ENCODE data around the gene CSPG4. TPM values are rescaled to one million over a fixed set of nuclear protein-coding genes. Genes with fewer than 3 reads are reported as not detected.
"Not testable (repeated sequence)": the region's sequence is repeated elsewhere in the genome, so short reads cannot be mapped to it uniquely, and the experiment has no call there.

The CSPG4 gene
- total RNA-seq = 57.5 TPM

- peak; percentile 79 for ATAC-seq
- peak; percentile 82 for DNase-seq (ENCODE audit: low spot score)
- intact Hi-C loops (cut with DNase I) = no loop called here
Measured at GRCh38 chr15:75712668-75713337, at the start of gene CSPG4. Gene CSPG4, minus strand, starts transcription at chr15:75712848. Its CDS starts 93 bp downstream, at chr15:75712755.

GRCh38 chr15:75762357-75762718, 49.7 kb upstream of the CSPG4 start:
- intact Hi-C loops (cut with DNase I); ATAC-seq; DNase-seq (ENCODE audit: low spot score): not testable (repeated sequence)

DNA sequence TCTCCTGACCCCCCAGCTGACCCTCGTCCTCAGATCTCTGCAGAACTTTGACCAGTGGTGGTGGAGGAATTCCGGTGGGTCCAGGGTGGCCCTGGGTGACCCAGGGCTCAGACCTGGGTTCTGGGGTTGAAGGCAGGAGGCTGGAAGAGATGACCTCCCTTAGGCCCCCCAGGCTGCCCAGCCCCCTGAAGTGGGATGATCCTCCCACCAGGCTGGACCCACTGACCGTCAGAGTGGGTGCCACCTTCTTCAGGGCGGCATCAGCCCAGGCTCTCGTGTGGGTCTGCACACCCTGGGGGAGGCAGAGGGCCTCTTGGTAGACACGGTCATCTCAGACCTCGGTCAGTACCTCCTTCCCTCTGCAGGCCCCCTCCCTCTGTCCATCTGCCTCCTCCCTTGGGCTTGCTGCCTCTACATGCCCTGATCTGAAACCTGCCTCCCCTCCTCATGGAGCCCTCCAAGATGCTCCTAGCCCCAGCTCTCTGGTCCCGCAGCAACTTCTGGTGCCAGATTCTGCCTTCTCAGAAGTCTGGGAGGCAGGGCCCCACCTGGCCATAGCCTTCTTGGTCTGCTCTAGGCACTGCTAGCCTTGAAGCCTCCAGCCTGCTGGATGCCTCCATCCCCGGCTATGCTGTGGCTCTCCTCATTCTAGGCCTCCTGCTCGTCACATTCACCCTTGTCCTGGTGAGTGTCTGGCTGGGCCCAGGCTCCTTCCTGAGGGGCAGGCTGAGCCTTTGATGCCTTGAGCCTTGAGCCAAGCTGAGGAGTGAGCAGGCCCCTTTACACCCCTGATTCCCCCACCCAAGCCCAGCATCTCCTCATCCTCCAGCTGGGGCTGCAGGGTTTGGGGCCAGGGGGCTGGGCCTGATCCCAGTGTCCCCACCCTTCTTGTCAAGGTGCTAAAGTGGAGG, 49.1 kb upstream of the CSPG4 start:
- intact Hi-C loops (cut with DNase I) = no loop called here
- ATAC-seq (no peak), DNase-seq (ENCODE audit: low spot score) (no peak)

DNA sequence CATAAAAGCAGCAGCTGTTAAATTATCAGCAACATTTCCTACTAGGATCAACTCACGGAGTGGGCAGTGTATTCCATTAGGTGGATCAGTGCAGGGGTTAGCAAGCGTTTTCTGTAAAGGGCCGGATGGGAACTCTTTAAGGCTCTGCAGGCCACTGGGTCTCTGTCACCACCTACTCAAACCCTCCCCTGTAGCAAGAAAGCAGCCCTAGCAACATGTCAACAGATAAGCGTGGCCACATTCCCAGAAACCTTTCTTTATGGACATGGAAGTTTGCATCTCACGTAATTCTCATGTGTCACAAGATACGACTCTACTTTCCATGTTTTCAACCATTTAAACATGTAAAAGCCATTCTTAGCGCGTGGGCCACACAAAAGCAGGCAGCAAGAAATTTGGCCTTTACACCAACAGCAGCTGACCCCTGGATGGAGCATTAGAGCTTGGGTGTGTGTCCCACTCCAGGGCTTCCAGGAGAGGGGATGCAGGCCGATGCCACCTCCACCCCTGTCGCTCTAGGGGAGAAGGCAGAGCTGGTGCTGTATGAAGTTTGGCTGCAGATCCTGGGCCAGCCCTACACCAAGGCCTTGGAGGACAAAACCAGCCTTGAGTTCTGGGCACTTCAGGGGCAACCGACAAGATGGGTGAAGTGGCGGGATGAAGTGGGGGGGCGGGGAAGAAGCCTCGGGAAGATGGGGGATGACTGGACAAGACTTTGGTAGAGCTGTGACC, 48.2 kb upstream of the CSPG4 start:
- ATAC-seq = no peak
- DNase-seq (ENCODE audit: low spot score) = no peak
- intact Hi-C loops (cut with DNase I) = no loop called here

GRCh38 chr15:75760131-75760520, 47.5 kb upstream of the CSPG4 start:
- DNase-seq (ENCODE audit: low spot score); ATAC-seq; intact Hi-C loops (cut with DNase I): not testable (repeated sequence)

DNA sequence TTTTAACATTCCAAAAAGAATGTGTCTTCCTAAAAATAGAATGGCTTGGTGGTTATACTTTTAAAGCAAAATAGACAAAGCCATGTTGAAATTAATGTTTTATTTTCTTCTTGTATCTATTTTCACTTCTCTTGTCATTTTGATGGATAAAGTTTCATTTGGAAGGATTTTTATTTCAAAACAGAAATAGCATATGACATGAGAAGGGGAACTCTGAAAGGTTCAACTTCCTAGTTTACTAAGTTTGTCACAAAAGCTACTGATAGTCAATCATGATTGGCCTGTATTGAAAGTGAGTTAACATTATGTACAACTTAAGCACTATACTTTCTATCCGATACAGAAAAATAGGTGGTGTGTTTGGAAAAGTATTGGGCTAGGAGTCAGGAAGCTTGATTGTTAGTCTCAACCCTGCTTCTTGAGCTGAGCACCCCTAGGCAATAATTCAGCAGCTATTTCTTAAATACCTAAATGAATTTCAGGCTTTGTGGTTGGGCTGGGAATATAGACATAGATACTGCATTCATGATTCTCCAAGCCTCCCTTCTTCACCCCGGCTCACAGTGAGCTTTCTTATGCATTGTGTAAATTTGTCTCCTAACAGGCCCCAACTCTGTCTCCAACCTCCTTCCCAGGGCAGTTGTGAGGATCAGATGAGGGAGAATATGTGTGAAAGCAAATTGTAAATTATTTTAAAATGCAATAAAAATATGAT, 46.9 kb upstream of the CSPG4 start:
- DNase-seq (ENCODE audit: low spot score) (no peak), ATAC-seq (no peak)
- intact Hi-C loops (cut with DNase I) = no loop called here

- intact Hi-C loops (cut with DNase I) = no loop called here
- peak; percentile 98 for ATAC-seq
- peak; percentile 92 for DNase-seq (ENCODE audit: low spot score)
Measured at GRCh38 chr15:75758071-75758872, 45.6 kb upstream of the CSPG4 start.

DNA sequence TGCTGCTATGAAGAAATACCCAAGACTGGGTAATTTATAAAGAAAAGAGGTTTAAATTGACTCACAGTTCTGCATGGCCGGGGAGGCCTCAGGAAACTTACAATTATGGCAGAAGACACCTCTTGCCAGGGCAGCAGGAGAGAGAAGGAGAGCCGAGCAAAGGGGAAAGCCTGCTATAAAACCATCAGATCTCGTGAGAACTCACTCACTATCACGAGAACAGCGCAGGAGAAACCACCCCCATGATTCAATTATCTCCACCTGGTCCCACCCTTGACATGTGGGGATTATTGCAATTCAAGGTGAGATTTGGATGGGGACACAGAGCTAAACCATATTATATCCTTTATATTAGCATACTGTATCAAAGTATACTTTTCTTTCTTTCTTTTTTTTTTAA, 42.2 kb upstream of the CSPG4 start:
- DNase-seq (ENCODE audit: low spot score); ATAC-seq; intact Hi-C loops (cut with DNase I): not testable (repeated sequence)

- intact Hi-C loops (cut with DNase I) = no loop called here
- DNase-seq (ENCODE audit: low spot score) (no peak), ATAC-seq (no peak)
Measured at GRCh38 chr15:75753145-75753544, 40.5 kb upstream of the CSPG4 start.

GRCh38 chr15:75751891-75752290, 39.2 kb upstream of the CSPG4 start:
- DNase-seq (ENCODE audit: low spot score) (no peak), ATAC-seq (no peak)
- intact Hi-C loops (cut with DNase I) = no loop called here

- DNase-seq (ENCODE audit: low spot score) (no peak), ATAC-seq (no peak)
- intact Hi-C loops (cut with DNase I) = no loop called here
Measured at GRCh38 chr15:75751116-75751875, 38.6 kb upstream of the CSPG4 start.

- DNase-seq (ENCODE audit: low spot score) (no peak), ATAC-seq (no peak)
- intact Hi-C loops (cut with DNase I) = no loop called here
Measured at GRCh38 chr15:75750261-75751050, 37.8 kb upstream of the CSPG4 start.

GRCh38 chr15:75749820-75750219, 37.2 kb upstream of the CSPG4 start:
- intact Hi-C loops (cut with DNase I) = no loop called here
- DNase-seq (ENCODE audit: low spot score) = no peak
- ATAC-seq = no peak

- ATAC-seq; DNase-seq (ENCODE audit: low spot score); intact Hi-C loops (cut with DNase I): not testable (repeated sequence)
Measured at GRCh38 chr15:75748882-75749281, 36.2 kb upstream of the CSPG4 start.

- DNase-seq (ENCODE audit: low spot score); intact Hi-C loops (cut with DNase I): not testable (repeated sequence)
Measured at GRCh38 chr15:75747121-75747520, 34.5 kb upstream of the CSPG4 start.

DNA sequence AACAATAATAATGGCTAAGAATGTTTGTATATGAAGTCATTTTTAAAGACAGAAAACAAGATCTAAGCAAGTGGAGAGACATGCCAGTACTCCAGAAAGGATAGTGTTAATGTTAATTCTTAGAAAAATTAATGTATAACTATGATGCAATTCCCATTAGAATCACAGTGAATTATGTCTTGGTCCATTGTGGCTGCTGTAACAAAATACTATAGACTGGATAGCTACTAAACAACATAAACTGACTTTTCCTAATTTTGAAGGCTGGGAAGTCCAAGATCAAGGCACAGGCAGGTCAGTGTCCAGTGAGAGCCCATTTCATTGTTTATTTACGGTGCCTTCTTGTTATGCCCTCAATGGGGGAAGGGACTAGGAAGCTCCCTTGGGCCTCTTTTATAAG, 32.7 kb upstream of the CSPG4 start:
- DNase-seq (ENCODE audit: low spot score) (no peak), ATAC-seq (no peak)
- intact Hi-C loops (cut with DNase I) = no loop called here

More at GRCh38 chr15:75747121-75747520, 34.5 kb upstream of the CSPG4 start:
- ATAC-seq = not testable (repeated sequence)

DNA sequence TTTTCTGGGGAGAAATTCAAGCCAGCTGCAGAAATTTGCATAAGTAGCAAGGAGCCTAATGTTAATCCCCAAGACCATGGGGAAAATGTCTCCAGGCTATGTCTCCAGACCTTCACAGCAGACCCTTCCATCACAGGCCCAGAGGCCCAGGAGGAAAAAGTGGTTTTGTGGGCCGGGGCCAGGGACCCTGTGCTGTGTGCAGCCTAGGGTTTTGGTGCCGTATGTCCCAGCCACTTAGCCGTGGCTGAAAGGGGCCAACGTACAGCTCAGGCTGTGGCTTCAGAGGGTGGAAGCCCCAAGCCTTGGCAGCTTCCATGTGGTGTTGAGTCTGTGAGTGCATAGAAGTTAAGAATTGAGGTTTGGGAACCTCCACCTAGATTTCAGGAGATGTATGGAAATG, 29.7 kb upstream of the CSPG4 start:
- DNase-seq (ENCODE audit: low spot score) = peak; percentile 30
- intact Hi-C loops (cut with DNase I); ATAC-seq: not testable (repeated sequence)
